ENCODE data around the gene OR6C68. TPM values are rescaled to one million over a fixed set of nuclear protein-coding genes. Genes with fewer than 3 reads are reported as not detected.

Gene OR6C68
- total RNA-seq, 6 experiments from 2014 or later: not detected

DNA sequence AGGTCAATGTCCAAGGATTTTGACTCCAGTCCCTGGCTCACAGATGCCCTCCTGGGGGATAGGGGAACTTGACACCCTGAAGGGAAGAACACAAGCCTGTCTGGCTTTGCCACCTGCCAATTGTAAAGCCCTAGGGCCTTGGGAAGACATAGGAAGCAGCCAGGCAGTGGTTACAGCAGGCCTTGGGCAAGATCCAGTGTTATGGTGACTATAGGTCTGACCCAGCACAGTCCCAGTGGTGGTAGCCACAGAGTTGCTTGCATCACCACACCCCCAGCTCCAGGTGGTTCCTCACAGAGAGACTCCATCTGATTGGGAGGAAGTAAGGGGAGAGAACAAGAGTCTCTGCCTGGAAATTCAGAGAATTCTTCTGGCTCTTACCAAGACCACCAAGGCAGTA lies 24.2 kb downstream of the OR6C68 start:
- Histone ChIP-seq H3K27me3 (no peaks in the 10 kb centered on the region), H3K27ac (no peak overlapping the region), H3K4me1 (no peaks in the 10 kb centered on the region), H3K4me3 (no peak overlapping the region), H3K9me3 (no peaks in the 10 kb centered on the region), H3K36me3 (no peaks in the 10 kb centered on the region)
- intact Hi-C loops (cut with DNase I): no loop called here
- DNase-seq (no peak), ATAC-seq (no peak)
- TF ChIP-seq POLR2A (IDR thresholded peaks at IDR 0.05): no peak
- TF ChIP-seq, protein P1, sequence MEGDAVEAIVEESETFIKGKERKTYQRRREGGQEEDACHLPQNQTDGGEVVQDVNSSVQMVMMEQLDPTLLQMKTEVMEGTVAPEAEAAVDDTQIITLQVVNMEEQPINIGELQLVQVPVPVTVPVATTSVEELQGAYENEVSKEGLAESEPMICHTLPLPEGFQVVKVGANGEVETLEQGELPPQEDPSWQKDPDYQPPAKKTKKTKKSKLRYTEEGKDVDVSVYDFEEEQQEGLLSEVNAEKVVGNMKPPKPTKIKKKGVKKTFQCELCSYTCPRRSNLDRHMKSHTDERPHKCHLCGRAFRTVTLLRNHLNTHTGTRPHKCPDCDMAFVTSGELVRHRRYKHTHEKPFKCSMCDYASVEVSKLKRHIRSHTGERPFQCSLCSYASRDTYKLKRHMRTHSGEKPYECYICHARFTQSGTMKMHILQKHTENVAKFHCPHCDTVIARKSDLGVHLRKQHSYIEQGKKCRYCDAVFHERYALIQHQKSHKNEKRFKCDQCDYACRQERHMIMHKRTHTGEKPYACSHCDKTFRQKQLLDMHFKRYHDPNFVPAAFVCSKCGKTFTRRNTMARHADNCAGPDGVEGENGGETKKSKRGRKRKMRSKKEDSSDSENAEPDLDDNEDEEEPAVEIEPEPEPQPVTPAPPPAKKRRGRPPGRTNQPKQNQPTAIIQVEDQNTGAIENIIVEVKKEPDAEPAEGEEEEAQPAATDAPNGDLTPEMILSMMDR (IDR thresholded peaks at IDR 0.05): no peak

Other genes starting within 250 kb of the OR6C68 start
- gene OR6C74, start 247.8 kb upstream of the OR6C68 start, total RNA-seq: not detected
- not detected for gene OR6C6, start 195.8 kb upstream of the OR6C68 start, total RNA-seq
- gene OR6C1, start 178.0 kb upstream of the OR6C68 start, total RNA-seq: not detected
- gene OR6C3, start 161.6 kb upstream of the OR6C68 start, total RNA-seq: not detected
- gene OR6C75, start 129.4 kb upstream of the OR6C68 start, total RNA-seq: not detected
- gene OR6C65, start 91.8 kb upstream of the OR6C68 start, total RNA-seq: not detected
- not detected for gene OR6C76, start 66.1 kb upstream of the OR6C68 start, total RNA-seq
- gene OR6C2, start 48.3 kb upstream of the OR6C68 start, total RNA-seq: not detected
- not detected for gene OR6C70, start 22.2 kb upstream of the OR6C68 start, total RNA-seq
- not detected for gene OR6C4, start 57.2 kb downstream of the OR6C68 start, total RNA-seq
- not detected for gene OR2AP1, start 80.1 kb downstream of the OR6C68 start, total RNA-seq
- not detected for gene OR10P1, start 144.5 kb downstream of the OR6C68 start, total RNA-seq
- gene ITGA7, start 215.5 kb downstream of the OR6C68 start, total RNA-seq: 10 to 100 TPM in 3 of 6 experiments, 1 to 10 TPM in 3; 3.1 to 20.1 (median 8.3) TPM
- 100 to 1,000 TPM in 3 of 6 experiments, 10 to 100 TPM in 3; 81.8 to 175 (median 99.0) TPM for gene BLOC1S1, start 223.7 kb downstream of the OR6C68 start, total RNA-seq
- gene RDH5, start 228.0 kb downstream of the OR6C68 start, total RNA-seq: 10 to 100 TPM; 26.3 to 52.5 (median 43.0) TPM
- gene CD63, start 236.6 kb downstream of the OR6C68 start, total RNA-seq: 100 to 1,000 TPM; 213 to 556 (median 317) TPM

Data from right lobe of liver (tissue), 6 donors.